Calu3 (cell line): Measurements from ENCODE around the gene MALRD1. TPM values are rescaled to one million over a fixed set of nuclear protein-coding genes. Genes with fewer than 3 reads are reported as not detected.

ENCODE experiments used
- BruUV-seq: library from RNA; stranded (reverse); fragments of 400-500 nt; replicated peaks from 2 replicates; lab custom pipeline; 2021; lab: Mats Ljungman, UMichigan
- CTCF ChIA-PET: fragments of 300-600 bp; sonication (Branson Sonifier 250); formaldehyde crosslinking; loops from one replicate; lab custom pipeline; 2022; ENCODE audit warnings: antibody characterized with exemption; lab: Charles Lee
- DNase-seq: peaks from one replicate; pipeline ENCODE4 v3.0.0; 2022
- H3K27ac Mint-ChIP-seq: one replicate; pipeline ENCODE4 v1.8.0; 2022; ENCODE audit warnings: mixed read lengths; ENCODE audit not compliant: unreplicated experiment
- H3K27me3 Mint-ChIP-seq: one replicate; pipeline ENCODE4 v1.8.0; 2022; ENCODE audit warnings: mixed read lengths; ENCODE audit not compliant: unreplicated experiment
- H3K36me3 Mint-ChIP-seq: one replicate; pipeline ENCODE4 v1.8.0; 2022; ENCODE audit warnings: mild to moderate bottlenecking, moderate library complexity, mixed read lengths; ENCODE audit not compliant: insufficient read depth, unreplicated experiment
- H3K4me1 Mint-ChIP-seq: one replicate; pipeline ENCODE4 v1.8.0; 2022; ENCODE audit warnings: mild to moderate bottlenecking, low read depth, mixed read lengths; ENCODE audit not compliant: unreplicated experiment
- H3K4me3 Mint-ChIP-seq: one replicate; pipeline ENCODE4 v1.8.0; 2022; ENCODE audit warnings: mild to moderate bottlenecking, low read depth, moderate library complexity, mixed read lengths; ENCODE audit not compliant: unreplicated experiment
- H3K9me3 Mint-ChIP-seq: one replicate; pipeline ENCODE4 v1.8.0; 2022; ENCODE audit warnings: low read depth, mixed read lengths; ENCODE audit not compliant: unreplicated experiment
- intact Hi-C: fragments of 100-400 bp; cut with micrococcal nuclease; formaldehyde crosslinking; loops from one replicate; pipeline ENCODE4 v1.10.0; 2022; ENCODE audit not compliant: unreplicated experiment
- total RNA-seq: library from RNA; stranded (reverse); gene quantifications from 2 replicates; pipeline ENCODE4 v1.2.3, GENCODE V29; 2022
- TF ChIP-seq, protein P1 (sequence below): fragments of 200-600 bp; IDR thresholded peaks from one replicate; pipeline ENCODE4 v1.8.0; 2022; ENCODE audit warnings: antibody characterized with exemption; ENCODE audit not compliant: unreplicated experiment

Gene MALRD1
- total RNA-seq, 1 experiment from 2014 or later: not detected

DNA sequence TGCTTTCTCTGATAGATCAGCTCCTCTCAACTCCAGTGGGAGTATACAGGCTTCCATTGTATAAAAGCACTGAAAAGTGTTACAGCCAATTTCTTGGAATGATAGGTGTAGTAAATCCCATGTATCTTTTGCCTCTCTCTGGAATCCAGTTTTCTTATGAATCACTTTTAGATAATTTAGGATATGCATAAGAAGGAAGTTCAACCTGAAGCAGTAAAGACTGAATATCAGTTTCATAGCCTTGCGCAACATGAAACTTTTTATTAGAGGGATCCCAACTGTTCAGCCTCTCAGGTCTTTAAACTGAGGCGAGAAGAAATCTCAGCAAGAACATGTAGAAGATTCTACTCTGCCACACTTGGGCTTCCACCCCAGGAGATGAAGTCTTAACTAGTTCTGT is 280.0 kb downstream of the MALRD1 start:
- H3K36me3 Mint-ChIP-seq: no peaks in the 10 kb centered on the region
- intact Hi-C loops: no loop called here

DNA sequence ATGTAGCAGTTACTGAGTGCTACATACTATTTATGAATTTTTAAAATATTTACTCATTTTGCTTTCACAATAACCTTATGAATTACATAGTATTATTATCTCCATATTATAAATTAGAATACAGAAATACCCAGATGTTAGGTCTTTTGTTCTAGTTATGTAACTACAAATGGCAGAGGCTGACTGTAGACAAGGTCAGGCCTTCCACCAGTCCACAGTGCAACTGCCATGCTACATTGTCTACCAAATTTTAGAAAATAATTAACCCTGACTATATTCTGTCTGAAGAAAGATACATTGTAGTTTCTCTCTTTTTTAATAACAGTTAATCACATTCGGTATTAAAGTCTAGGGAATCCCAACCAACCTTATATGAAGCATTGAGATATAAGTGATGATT is 280.9 kb downstream of the MALRD1 start:
- DNase-seq: no peak
- Mint-ChIP-seq H3K4me1 (no peaks in the 10 kb centered on the region), H3K27me3 (no peaks in the 10 kb centered on the region), H3K9me3 (peaks cover 5% of the 10 kb centered on the region), H3K4me3 (no peak overlapping the region), H3K36me3 (no peaks in the 10 kb centered on the region), H3K27ac (no peak overlapping the region)
- intact Hi-C loops: no loop called here
- CTCF ChIA-PET: no interaction called here
- BruUV-seq: no TSS peak
- TF ChIP-seq, protein P1, sequence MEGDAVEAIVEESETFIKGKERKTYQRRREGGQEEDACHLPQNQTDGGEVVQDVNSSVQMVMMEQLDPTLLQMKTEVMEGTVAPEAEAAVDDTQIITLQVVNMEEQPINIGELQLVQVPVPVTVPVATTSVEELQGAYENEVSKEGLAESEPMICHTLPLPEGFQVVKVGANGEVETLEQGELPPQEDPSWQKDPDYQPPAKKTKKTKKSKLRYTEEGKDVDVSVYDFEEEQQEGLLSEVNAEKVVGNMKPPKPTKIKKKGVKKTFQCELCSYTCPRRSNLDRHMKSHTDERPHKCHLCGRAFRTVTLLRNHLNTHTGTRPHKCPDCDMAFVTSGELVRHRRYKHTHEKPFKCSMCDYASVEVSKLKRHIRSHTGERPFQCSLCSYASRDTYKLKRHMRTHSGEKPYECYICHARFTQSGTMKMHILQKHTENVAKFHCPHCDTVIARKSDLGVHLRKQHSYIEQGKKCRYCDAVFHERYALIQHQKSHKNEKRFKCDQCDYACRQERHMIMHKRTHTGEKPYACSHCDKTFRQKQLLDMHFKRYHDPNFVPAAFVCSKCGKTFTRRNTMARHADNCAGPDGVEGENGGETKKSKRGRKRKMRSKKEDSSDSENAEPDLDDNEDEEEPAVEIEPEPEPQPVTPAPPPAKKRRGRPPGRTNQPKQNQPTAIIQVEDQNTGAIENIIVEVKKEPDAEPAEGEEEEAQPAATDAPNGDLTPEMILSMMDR: no peak

More for the DNA sequence above, 280.0 kb downstream of the MALRD1 start:
- H3K4me1 Mint-ChIP-seq: no peaks in the 10 kb centered on the region
- H3K9me3 Mint-ChIP-seq: peaks cover 5% of the 10 kb centered on the region
- H3K4me3 Mint-ChIP-seq: no peak overlapping the region
- no peak overlapping the region for H3K27ac Mint-ChIP-seq
- DNase-seq: no peak
- TF ChIP-seq, protein P1: no peak
- no TSS peak for BruUV-seq
- H3K27me3 Mint-ChIP-seq: no peaks in the 10 kb centered on the region
- CTCF ChIA-PET: no interaction called here

DNA sequence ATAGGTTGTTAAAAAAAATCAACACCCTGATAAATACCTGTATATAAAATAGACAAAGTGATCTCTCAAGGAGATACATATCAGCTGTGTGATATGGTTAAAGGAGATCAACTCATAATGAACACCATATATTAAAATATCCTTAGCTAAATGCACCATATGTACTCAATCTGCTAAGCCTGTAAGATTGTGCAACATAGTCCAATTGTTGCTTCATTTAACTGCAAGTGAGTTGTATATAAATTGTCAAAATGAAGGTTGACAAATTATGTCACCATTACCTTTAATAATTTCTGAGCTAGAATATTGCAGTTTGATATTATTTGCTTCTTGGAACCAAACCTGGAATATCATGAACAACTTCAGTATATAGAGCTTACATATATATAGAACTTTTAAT is 283.7 kb downstream of the MALRD1 start:
- no peak for DNase-seq
- Mint-ChIP-seq H3K36me3 (no peaks in the 10 kb centered on the region), H3K27ac (no peak overlapping the region), H3K4me1 (no peaks in the 10 kb centered on the region), H3K9me3 (peaks cover 5% of the 10 kb centered on the region), H3K27me3 (no peaks in the 10 kb centered on the region), H3K4me3 (no peak overlapping the region)
- intact Hi-C loops: no loop called here
- TF ChIP-seq, protein P1: no peak
- CTCF ChIA-PET: no interaction called here
- BruUV-seq: no TSS peak

DNA sequence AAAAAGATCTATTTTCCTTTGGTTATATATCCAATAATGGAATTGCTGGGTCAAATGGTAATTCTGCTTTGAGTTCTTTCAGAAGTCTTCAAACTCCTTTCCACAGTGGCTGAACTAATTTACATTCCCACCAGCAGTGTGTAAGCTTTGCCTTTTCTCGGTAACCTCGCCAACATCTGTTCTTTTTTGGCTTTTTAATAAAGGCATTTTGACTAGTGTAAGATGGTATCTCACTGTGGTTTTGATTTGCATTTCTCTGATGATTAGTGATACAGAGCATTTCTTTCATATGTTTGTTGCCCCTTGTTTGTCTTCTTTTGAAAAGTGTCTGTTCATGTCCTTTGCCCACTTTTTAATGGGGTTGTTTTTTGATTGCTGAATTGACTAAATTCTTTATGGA is 285.0 kb downstream of the MALRD1 start:
- peaks cover 8% of the 10 kb centered on the region for H3K9me3 Mint-ChIP-seq
- H3K4me3 Mint-ChIP-seq: no peak overlapping the region
- H3K27ac Mint-ChIP-seq: no peak overlapping the region
- CTCF ChIA-PET: no interaction called here
- H3K27me3 Mint-ChIP-seq: no peaks in the 10 kb centered on the region
- BruUV-seq: no TSS peak
- TF ChIP-seq, protein P1: no peak
- H3K4me1 Mint-ChIP-seq: no peaks in the 10 kb centered on the region
- H3K36me3 Mint-ChIP-seq: no peaks in the 10 kb centered on the region
- intact Hi-C loops: no loop called here
- DNase-seq: no peak
